ENCODE measurements around the gene RASAL2. TPM values are rescaled to one million over a fixed set of nuclear protein-coding genes. Genes with fewer than 3 reads are reported as not detected.

Gene RASAL2
- total RNA-seq, 1 experiment from 2014 or later, result 36.8 TPM

DNA sequence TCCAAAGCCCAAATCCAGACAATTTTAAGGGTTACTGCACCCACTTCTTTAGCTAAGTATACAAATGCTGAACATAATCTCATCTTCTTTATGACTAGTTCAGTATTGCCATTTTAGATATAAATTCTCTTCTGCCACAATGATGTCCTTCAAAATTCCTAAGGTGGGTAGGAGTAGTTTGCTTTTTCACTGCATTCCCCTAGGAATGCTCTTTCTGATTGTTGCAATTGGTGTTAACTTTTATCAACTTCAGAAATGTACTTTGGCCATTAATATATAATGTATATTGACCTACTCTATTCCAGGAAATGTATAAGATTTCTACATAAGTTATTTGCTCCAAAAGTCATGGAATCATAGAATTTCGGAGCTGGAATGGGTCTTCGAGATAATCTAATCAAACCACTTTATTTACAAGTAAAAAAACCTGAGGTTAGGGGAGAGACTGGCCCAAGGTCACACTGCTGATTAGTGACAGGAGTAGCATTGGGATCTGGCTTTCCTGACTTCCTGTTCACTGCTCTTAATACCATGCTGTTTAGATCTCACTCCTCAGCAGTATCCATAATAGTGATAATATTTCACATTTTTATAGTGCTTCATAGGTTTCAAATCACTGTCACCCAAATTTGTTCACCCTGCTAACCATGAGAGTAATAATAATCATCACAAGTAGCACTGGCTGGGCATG, 46.4 kb upstream of the RASAL2 start:
- intact Hi-C loops (cut with micrococcal nuclease; ENCODE audit: unreplicated experiment), result no loop called here
- ChIA-PET CTCF (no interaction called here), POLR2A (no interaction called here)
- no peak for TF ChIP-seq CTCF (IDR thresholded peaks at IDR 0.05; ENCODE audit: insufficient read depth in 1 of 2, low read depth in 1 of 2, low read length in 1 of 2, severe bottlenecking in 1 of 2, unreplicated experiment in 1 of 2)
- Mint-ChIP-seq H3K27me3 (ENCODE audit: insufficient read depth, unreplicated experiment) (no peaks in the 10 kb centered on the region), H3K4me3 (ENCODE audit: unreplicated experiment) (no peak overlapping the region), H3K36me3 (ENCODE audit: insufficient read depth, unreplicated experiment) (no peaks in the 10 kb centered on the region), H3K27ac (ENCODE audit: unreplicated experiment) (no peak overlapping the region), H3K4me1 (ENCODE audit: low read depth, unreplicated experiment) (peaks cover 7% of the 10 kb centered on the region), H3K9me3 (ENCODE audit: unreplicated experiment) (no peaks in the 10 kb centered on the region)
- H3K4me1 ChIP-seq, result peaks cover 10% of the 10 kb centered on the region
- H3K9me3 ChIP-seq, result no peaks in the 10 kb centered on the region; the same call in 1 of the 2 replicates
- no peak overlapping the region for H3K4me3 ChIP-seq (ENCODE audit: low read depth, low read length)
- no peaks in the 10 kb centered on the region for H3K36me3 ChIP-seq (ENCODE audit: control insufficient read depth, insufficient read depth, low read length)
- H3K27me3 ChIP-seq (replicated peaks; ENCODE audit: control insufficient read depth, insufficient read depth, low read length), result no peaks in the 10 kb centered on the region
- DNase-seq, result no peak
- BruUV-seq (replicated peaks), result no TSS peak

DNA sequence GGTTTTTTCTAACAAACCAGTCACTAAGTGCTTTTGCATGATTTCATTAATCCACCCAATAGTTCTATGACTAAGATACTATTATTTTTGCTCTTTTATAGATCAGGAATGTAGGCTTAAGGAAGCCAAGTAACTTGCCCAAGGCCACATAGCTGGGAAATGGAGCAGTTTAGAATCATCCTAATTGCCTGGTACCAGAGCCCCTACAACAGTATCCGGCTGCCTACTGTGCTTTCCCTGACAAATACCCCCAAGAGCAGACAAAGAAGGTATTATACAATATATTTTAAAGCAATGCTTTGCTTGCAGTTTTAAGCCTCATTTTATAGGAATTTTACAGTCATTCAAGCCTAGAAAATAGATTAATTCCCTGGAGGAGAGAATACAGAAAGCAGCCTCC, 45.5 kb upstream of the RASAL2 start:
- no TSS peak for BruUV-seq (replicated peaks)
- H3K27me3 Mint-ChIP-seq (ENCODE audit: insufficient read depth, unreplicated experiment), result no peaks in the 10 kb centered on the region
- intact Hi-C loops (cut with micrococcal nuclease; ENCODE audit: unreplicated experiment), result no loop called here
- peaks cover 14% of the 10 kb centered on the region for H3K4me1 Mint-ChIP-seq (ENCODE audit: low read depth, unreplicated experiment)
- CTCF ChIA-PET, result no interaction called here
- no peak overlapping the region for H3K4me3 Mint-ChIP-seq (ENCODE audit: unreplicated experiment)
- no peaks in the 10 kb centered on the region for H3K9me3 Mint-ChIP-seq (ENCODE audit: unreplicated experiment)
- DNase-seq, result no peak
- POLR2A ChIA-PET, result no interaction called here
- H3K36me3 Mint-ChIP-seq (ENCODE audit: insufficient read depth, unreplicated experiment), result no peaks in the 10 kb centered on the region
- TF ChIP-seq CTCF (IDR thresholded peaks at IDR 0.05; ENCODE audit: insufficient read depth in 1 of 2, low read depth in 1 of 2, low read length in 1 of 2, severe bottlenecking in 1 of 2, unreplicated experiment in 1 of 2), result no peak
- Histone ChIP-seq H3K4me3 (ENCODE audit: low read depth, low read length) (no peak overlapping the region), H3K9me3 (no peaks in the 10 kb centered on the region; the same call in 1 of the 2 replicates), H3K4me1 (peaks cover 11% of the 10 kb centered on the region), H3K36me3 (ENCODE audit: control insufficient read depth, insufficient read depth, low read length) (no peaks in the 10 kb centered on the region), H3K27me3 (replicated peaks; ENCODE audit: control insufficient read depth, insufficient read depth, low read length) (no peaks in the 10 kb centered on the region)
- no peak overlapping the region for H3K27ac Mint-ChIP-seq (ENCODE audit: unreplicated experiment)

DNA sequence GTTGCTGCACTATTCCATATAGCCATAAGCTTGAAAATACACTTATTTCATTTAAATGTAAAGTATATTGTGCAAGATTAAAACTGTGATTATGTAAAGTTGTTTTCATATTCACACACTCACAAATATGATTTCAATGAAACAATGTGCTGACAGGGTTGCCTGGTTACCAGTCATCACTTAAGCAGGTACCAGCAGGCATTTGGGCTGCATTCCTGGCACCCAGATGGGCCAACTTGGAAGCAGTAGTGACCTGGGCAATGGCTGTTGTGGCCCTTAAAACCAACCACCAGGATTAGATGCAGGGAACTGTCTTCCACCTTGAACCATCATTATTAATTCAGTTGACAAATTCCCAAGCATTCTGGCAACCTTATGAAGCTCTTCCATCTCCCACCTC, 45.0 kb upstream of the RASAL2 start:
- no TSS peak for BruUV-seq (replicated peaks)
- intact Hi-C loops (cut with micrococcal nuclease; ENCODE audit: unreplicated experiment), result no loop called here
- CTCF ChIA-PET, result no interaction called here
- no peaks in the 10 kb centered on the region for H3K27me3 ChIP-seq (replicated peaks; ENCODE audit: control insufficient read depth, insufficient read depth, low read length)
- H3K4me3 ChIP-seq (ENCODE audit: low read depth, low read length), result no peak overlapping the region
- TF ChIP-seq CTCF (IDR thresholded peaks at IDR 0.05; ENCODE audit: insufficient read depth in 1 of 2, low read depth in 1 of 2, low read length in 1 of 2, severe bottlenecking in 1 of 2, unreplicated experiment in 1 of 2), result no peak
- H3K27ac Mint-ChIP-seq (ENCODE audit: unreplicated experiment), result no peak overlapping the region
- peaks cover 16% of the 10 kb centered on the region for H3K4me1 ChIP-seq
- H3K36me3 ChIP-seq (ENCODE audit: control insufficient read depth, insufficient read depth, low read length), result no peaks in the 10 kb centered on the region
- no peaks in the 10 kb centered on the region for H3K36me3 Mint-ChIP-seq (ENCODE audit: insufficient read depth, unreplicated experiment)
- no peaks in the 10 kb centered on the region for H3K27me3 Mint-ChIP-seq (ENCODE audit: insufficient read depth, unreplicated experiment)
- POLR2A ChIA-PET, result no interaction called here
- DNase-seq, result no peak
- H3K9me3 ChIP-seq, result no peaks in the 10 kb centered on the region; the same call in 1 of the 2 replicates
- peaks cover 14% of the 10 kb centered on the region for H3K4me1 Mint-ChIP-seq (ENCODE audit: low read depth, unreplicated experiment)
- no peaks in the 10 kb centered on the region for H3K9me3 Mint-ChIP-seq (ENCODE audit: unreplicated experiment)
- no peak overlapping the region for H3K4me3 Mint-ChIP-seq (ENCODE audit: unreplicated experiment)
